ENCODE measurements around the gene FKBP9. TPM values are rescaled to one million over a fixed set of nuclear protein-coding genes. Genes with fewer than 3 reads are reported as not detected.
A peak's percentile ranks its signal among the peaks of the same experiment; 100 is the strongest.
"Not testable (repeated sequence)": the region's sequence is repeated elsewhere in the genome, so short reads cannot be mapped to it uniquely, and the experiment has no call there.

The FKBP9 gene
- total RNA-seq, 5 donors from 2014 or later (not counting 1 experiment from before 2014, with no cell fraction given): 1.1 to 1.9 (median 1.6) TPM; not detected in 2

DNA sequence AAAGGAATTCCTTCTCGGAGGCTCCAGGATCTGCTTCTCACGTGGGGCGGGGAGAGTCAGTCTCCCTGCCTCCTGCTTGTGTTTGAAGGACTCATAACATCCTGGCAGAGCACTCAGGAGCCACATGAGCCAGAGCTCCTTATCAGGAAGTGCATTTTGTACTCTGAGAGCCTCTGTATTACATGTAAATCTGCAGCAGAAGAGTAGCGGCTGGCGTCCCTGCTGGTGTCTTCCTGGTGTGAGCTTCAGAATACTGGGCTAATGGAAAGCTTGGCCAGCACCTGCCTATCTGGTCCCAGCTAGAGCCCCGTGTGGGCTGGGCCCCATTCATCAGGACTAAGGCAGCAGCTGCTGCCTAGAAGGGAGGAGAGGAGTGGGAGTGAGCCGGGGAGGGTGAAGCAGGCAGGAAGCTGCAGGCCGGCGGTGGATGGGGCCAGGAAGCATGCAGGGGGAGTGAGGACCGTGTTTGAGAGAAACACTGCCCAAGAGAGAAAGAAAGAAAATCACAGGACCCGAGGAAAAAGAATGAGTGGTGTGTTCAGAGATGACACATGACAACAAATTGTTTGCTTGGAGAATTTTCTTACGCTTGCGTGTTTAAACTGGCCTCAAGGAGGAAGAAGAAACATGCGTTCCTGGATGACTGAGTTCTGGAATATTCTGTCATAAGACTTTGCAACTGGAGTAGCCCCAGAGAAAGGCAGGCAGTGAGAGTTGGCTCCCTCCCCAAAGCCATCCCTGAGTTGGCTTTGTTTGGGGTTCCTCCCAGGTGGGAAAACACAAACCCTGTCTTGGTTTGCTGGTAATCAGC, 41.3 kb downstream of the FKBP9 start:
- H3K36me3 Mint-ChIP-seq; H3K4me1 ChIP-seq (ENCODE audit: control insufficient read depth in 1 of 2, extremely low read depth in 1 of 2, insufficient read depth in 2 of 2, low read length in 2 of 2); H3K27ac Mint-ChIP-seq; H3K27me3 Mint-ChIP-seq; H3K27me3 ChIP-seq (replicated peaks in 1 of 2; ENCODE audit: control insufficient read depth in 2 of 2, extremely low read depth in 1 of 2, insufficient read depth in 2 of 2, low read length in 1 of 2); H3K9me3 Mint-ChIP-seq; DNase-seq; POLR2A ChIA-PET; CTCF ChIA-PET; H3K4me3 ChIP-seq (ENCODE audit: control insufficient read depth in 1 of 2, extremely low read depth in 1 of 2, low read length in 1 of 2); H3K9me3 ChIP-seq; H3K27ac ChIP-seq (ENCODE audit: low read length); H3K36me3 ChIP-seq (ENCODE audit: control insufficient read depth in 2 of 2, extremely low read depth in 1 of 2, insufficient read depth in 1 of 2, low read length in 1 of 2): not testable (repeated sequence)
- Mint-ChIP-seq H3K4me3 (peak overlapping the region in 1 of 3 donors; percentile 32), H3K4me1 (peaks cover 7 to 11% (median 8%) of the 10 kb centered on the region in 3 donors)
- WGBS (ENCODE audit: insufficient coverage): 24% methylated on average over 11 of the region's 14 CpGs
- ATAC-seq (replicated peaks in 1 of 4): peak; percentile 46 to 61 (median 52)

DNA sequence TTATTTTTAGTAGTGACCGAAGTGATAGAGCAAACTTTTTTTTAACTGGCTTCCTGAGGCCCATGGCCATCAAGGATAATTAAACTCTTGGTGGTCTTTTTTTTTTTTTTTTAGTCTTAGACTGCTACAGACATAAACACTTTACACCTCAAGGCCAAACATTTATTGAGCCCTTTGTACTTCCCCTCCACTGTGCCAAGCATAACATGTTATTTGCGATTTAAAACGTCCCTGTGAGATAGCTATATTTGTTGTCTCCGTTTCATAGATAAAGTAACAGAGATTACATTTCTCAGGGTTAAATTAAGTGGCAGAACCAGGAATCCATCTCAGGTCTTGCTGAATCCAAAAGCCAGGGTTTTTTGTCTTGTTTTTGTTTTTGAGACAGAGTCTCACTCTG, 42.1 kb downstream of the FKBP9 start:
- H3K4me1 ChIP-seq (ENCODE audit: control insufficient read depth in 1 of 2, extremely low read depth in 1 of 2, insufficient read depth in 2 of 2, low read length in 2 of 2); H3K4me3 ChIP-seq (ENCODE audit: control insufficient read depth in 1 of 2, extremely low read depth in 1 of 2, low read length in 1 of 2); DNase-seq; H3K36me3 ChIP-seq (ENCODE audit: control insufficient read depth in 2 of 2, extremely low read depth in 1 of 2, insufficient read depth in 1 of 2, low read length in 1 of 2); H3K9me3 ChIP-seq; H3K27me3 ChIP-seq (replicated peaks in 1 of 2; ENCODE audit: control insufficient read depth in 2 of 2, extremely low read depth in 1 of 2, insufficient read depth in 2 of 2, low read length in 1 of 2); CTCF ChIA-PET; H3K9me3 Mint-ChIP-seq; H3K27ac Mint-ChIP-seq; H3K27me3 Mint-ChIP-seq; ATAC-seq (replicated peaks in 1 of 4); H3K27ac ChIP-seq (ENCODE audit: low read length); H3K4me3 Mint-ChIP-seq; H3K36me3 Mint-ChIP-seq; POLR2A ChIA-PET: not testable (repeated sequence)
- peaks cover 7 to 11% (median 8%) of the 10 kb centered on the region in 3 donors for H3K4me1 Mint-ChIP-seq
- no CpG with 5 or more reads among the region's 4 CpGs for WGBS (ENCODE audit: insufficient coverage)

DNA sequence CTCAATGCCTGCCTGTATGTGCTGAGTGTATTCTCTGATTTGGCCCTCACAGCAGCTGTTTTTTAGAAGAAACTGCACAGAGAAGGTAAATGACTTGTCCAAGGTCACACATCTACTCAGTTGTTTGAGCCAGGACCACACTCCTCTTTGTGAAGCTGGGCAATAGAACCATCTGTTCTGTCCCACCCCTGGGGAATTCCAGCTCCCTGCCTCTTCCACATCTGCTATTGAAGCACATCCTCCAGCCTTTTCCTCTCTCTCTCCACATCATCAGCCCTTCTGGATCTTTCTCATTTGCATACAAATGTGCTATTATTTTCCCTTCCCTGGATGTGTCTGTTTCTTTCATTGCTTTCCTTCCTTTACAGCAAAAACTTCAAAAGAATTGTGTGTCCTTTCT, 45.9 kb downstream of the FKBP9 start:
- H3K4me1 Mint-ChIP-seq; H3K27ac Mint-ChIP-seq; H3K4me3 Mint-ChIP-seq; H3K27me3 ChIP-seq (replicated peaks in 1 of 2; ENCODE audit: control insufficient read depth in 2 of 2, extremely low read depth in 1 of 2, insufficient read depth in 2 of 2, low read length in 1 of 2); CTCF ChIA-PET; POLR2A ChIA-PET; H3K9me3 ChIP-seq; H3K4me3 ChIP-seq (ENCODE audit: control insufficient read depth in 1 of 2, extremely low read depth in 1 of 2, low read length in 1 of 2); ATAC-seq (replicated peaks in 1 of 4); DNase-seq; H3K36me3 Mint-ChIP-seq; H3K36me3 ChIP-seq (ENCODE audit: control insufficient read depth in 2 of 2, extremely low read depth in 1 of 2, insufficient read depth in 1 of 2, low read length in 1 of 2); H3K4me1 ChIP-seq (ENCODE audit: control insufficient read depth in 1 of 2, extremely low read depth in 1 of 2, insufficient read depth in 2 of 2, low read length in 2 of 2); H3K9me3 Mint-ChIP-seq; H3K27me3 Mint-ChIP-seq; H3K27ac ChIP-seq (ENCODE audit: low read length): not testable (repeated sequence)

DNA sequence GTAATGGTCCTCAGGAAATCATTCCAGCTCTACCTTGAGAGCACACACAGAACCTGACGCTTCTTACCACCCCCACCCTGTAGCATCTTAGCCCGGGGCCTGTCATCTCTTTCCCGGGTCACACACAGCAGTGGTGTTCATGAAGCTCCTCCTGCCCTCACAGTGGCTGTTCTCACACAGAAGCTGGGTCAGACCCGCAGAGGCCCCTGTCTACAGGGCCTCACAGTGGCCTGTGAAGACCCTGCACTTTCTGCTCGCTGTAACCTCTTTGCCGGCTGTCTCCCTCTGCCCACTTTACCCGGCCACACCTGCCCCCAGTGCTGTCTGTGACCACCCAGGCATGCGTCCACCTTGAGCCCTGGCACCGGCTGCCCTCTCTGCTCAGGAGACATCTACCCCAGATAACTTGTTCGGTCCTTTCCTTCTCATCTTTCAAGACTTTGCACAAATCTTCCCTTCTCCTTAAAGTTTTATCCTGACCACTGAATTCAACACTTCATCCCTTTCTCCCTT, 46.9 kb downstream of the FKBP9 start:
- H3K4me3 ChIP-seq (ENCODE audit: control insufficient read depth in 1 of 2, extremely low read depth in 1 of 2, low read length in 1 of 2); H3K27ac ChIP-seq (ENCODE audit: low read length); H3K36me3 Mint-ChIP-seq; POLR2A ChIA-PET; H3K9me3 ChIP-seq; DNase-seq; ATAC-seq (replicated peaks in 1 of 4); H3K27me3 Mint-ChIP-seq; H3K27me3 ChIP-seq (replicated peaks in 1 of 2; ENCODE audit: control insufficient read depth in 2 of 2, extremely low read depth in 1 of 2, insufficient read depth in 2 of 2, low read length in 1 of 2); H3K4me1 Mint-ChIP-seq; H3K27ac Mint-ChIP-seq; CTCF ChIA-PET; H3K4me1 ChIP-seq (ENCODE audit: control insufficient read depth in 1 of 2, extremely low read depth in 1 of 2, insufficient read depth in 2 of 2, low read length in 2 of 2); H3K36me3 ChIP-seq (ENCODE audit: control insufficient read depth in 2 of 2, extremely low read depth in 1 of 2, insufficient read depth in 1 of 2, low read length in 1 of 2); H3K9me3 Mint-ChIP-seq; H3K4me3 Mint-ChIP-seq: not testable (repeated sequence)
- 87% methylated on average over 10 of the region's 10 CpGs for WGBS (ENCODE audit: insufficient coverage)

DNA sequence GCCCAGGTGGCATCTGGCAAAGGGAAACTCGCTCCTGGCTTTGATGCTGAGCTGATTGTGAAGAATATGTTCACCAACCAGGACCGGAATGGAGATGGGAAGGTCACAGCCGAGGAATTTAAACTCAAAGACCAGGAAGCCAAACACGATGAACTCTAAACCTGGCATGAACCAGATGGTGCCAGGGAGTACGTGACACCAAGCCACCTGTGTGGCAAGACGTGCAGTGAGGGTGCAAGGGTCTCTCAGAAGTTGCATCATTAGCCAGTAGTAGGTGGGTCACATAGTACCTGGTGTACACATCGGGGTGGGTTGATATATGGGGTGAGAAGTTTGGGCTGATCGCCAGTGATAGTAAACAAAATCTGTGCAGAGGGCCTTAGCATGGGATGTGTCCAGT, 48.0 kb downstream of the FKBP9 start:
- H3K27me3 Mint-ChIP-seq; H3K36me3 Mint-ChIP-seq; CTCF ChIA-PET; H3K4me3 ChIP-seq (ENCODE audit: control insufficient read depth in 1 of 2, extremely low read depth in 1 of 2, low read length in 1 of 2); H3K9me3 Mint-ChIP-seq; ATAC-seq (replicated peaks in 1 of 4); POLR2A ChIA-PET; H3K27ac ChIP-seq (ENCODE audit: low read length); H3K27ac Mint-ChIP-seq; H3K4me3 Mint-ChIP-seq; H3K27me3 ChIP-seq (replicated peaks in 1 of 2; ENCODE audit: control insufficient read depth in 2 of 2, extremely low read depth in 1 of 2, insufficient read depth in 2 of 2, low read length in 1 of 2); H3K4me1 Mint-ChIP-seq; H3K36me3 ChIP-seq (ENCODE audit: control insufficient read depth in 2 of 2, extremely low read depth in 1 of 2, insufficient read depth in 1 of 2, low read length in 1 of 2); H3K9me3 ChIP-seq; H3K4me1 ChIP-seq (ENCODE audit: control insufficient read depth in 1 of 2, extremely low read depth in 1 of 2, insufficient read depth in 2 of 2, low read length in 2 of 2); DNase-seq: not testable (repeated sequence)
- 96% methylated on average over 7 of the region's 8 CpGs for WGBS (ENCODE audit: insufficient coverage)

DNA sequence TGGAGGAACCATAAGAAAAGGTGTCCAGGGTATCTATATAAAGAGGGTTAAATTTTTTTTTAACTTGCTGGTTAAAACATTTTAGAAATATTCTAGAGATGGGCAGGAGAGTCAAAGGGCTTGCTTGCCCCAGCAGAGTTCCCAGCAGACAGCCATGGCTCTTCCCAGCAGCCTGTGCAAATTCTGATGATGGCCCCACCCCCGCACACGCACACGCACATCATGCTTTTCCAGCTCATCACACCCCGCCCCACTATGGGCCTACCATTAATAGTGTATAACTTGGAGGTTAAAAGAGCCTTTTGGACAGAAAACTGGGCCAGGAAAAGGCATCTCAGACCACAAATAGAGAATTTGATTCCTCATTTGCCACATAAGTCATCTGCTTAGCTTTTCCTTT, 48.5 kb downstream of the FKBP9 start:
- no CpG with 5 or more reads among the region's 4 CpGs for WGBS (ENCODE audit: insufficient coverage)
- ATAC-seq (replicated peaks in 1 of 4); H3K4me1 ChIP-seq (ENCODE audit: control insufficient read depth in 1 of 2, extremely low read depth in 1 of 2, insufficient read depth in 2 of 2, low read length in 2 of 2); H3K9me3 ChIP-seq; H3K27ac Mint-ChIP-seq; POLR2A ChIA-PET; H3K4me3 Mint-ChIP-seq; H3K36me3 Mint-ChIP-seq; H3K9me3 Mint-ChIP-seq; DNase-seq; H3K27me3 Mint-ChIP-seq; H3K36me3 ChIP-seq (ENCODE audit: control insufficient read depth in 2 of 2, extremely low read depth in 1 of 2, insufficient read depth in 1 of 2, low read length in 1 of 2); H3K4me3 ChIP-seq (ENCODE audit: control insufficient read depth in 1 of 2, extremely low read depth in 1 of 2, low read length in 1 of 2); H3K27me3 ChIP-seq (replicated peaks in 1 of 2; ENCODE audit: control insufficient read depth in 2 of 2, extremely low read depth in 1 of 2, insufficient read depth in 2 of 2, low read length in 1 of 2); H3K27ac ChIP-seq (ENCODE audit: low read length); H3K4me1 Mint-ChIP-seq; CTCF ChIA-PET: not testable (repeated sequence)

DNA sequence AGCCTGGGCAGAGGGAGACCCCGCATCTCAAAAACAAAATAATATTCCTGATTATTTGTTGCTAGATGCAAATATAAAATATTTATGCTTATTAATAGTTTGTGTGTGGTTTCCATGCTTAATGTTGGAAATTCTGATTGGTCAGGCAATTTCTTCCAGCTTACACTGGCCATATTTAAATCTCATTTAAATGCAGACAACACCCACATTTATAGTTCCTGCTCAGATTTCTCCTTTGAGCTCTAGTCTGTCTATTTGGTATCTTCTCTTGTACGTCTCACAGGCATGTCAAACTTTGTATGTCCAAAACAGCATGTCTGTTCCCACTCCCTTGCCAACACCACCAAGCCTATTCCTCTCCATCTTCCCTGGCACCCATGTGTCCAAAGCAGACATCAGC, 52.5 kb downstream of the FKBP9 start:
- Mint-ChIP-seq H3K27ac (no peak overlapping the region), H3K27me3 (no peaks in the 10 kb centered on the region), H3K4me3 (no peak overlapping the region), H3K9me3 (no peaks in the 10 kb centered on the region), H3K36me3 (peaks cover 33% of the 10 kb centered on the region), H3K4me1 (no peaks in the 10 kb centered on the region)
- Histone ChIP-seq H3K4me3 (ENCODE audit: control insufficient read depth in 1 of 2, extremely low read depth in 1 of 2, low read length in 1 of 2) (no peak overlapping the region), H3K4me1 (ENCODE audit: control insufficient read depth in 1 of 2, extremely low read depth in 1 of 2, insufficient read depth in 2 of 2, low read length in 2 of 2) (no peaks in the 10 kb centered on the region), H3K9me3 (no peaks in the 10 kb centered on the region), H3K27me3 (replicated peaks in 1 of 2; ENCODE audit: control insufficient read depth in 2 of 2, extremely low read depth in 1 of 2, insufficient read depth in 2 of 2, low read length in 1 of 2) (no peaks in the 10 kb centered on the region), H3K27ac (ENCODE audit: low read length) (no peak overlapping the region), H3K36me3 (ENCODE audit: control insufficient read depth in 2 of 2, extremely low read depth in 1 of 2, insufficient read depth in 1 of 2, low read length in 1 of 2) (peaks cover 0 to 17% of the 10 kb centered on the region in 2 donors)
- DNase-seq (no peak), ATAC-seq (replicated peaks in 1 of 4) (no peak)
- WGBS (ENCODE audit: insufficient coverage): 100% methylated on average over 1 of the region's 2 CpGs
- POLR2A ChIA-PET: no interaction called here
- CTCF ChIA-PET: no interaction called here

All from T-cell (primary cell).